ENCODE results near the gene SHANK2. TPM values are rescaled to one million over a fixed set of nuclear protein-coding genes. Genes with fewer than 3 reads are reported as not detected.

The SHANK2 gene
- total and polyA plus RNA-seq, 10 of the 15 experiments (the other 5 are each of a cell fraction or from before 2014, with no cell fraction given): 0.01 to 0.31 (median 0.10) TPM; not detected in 5

DNA sequence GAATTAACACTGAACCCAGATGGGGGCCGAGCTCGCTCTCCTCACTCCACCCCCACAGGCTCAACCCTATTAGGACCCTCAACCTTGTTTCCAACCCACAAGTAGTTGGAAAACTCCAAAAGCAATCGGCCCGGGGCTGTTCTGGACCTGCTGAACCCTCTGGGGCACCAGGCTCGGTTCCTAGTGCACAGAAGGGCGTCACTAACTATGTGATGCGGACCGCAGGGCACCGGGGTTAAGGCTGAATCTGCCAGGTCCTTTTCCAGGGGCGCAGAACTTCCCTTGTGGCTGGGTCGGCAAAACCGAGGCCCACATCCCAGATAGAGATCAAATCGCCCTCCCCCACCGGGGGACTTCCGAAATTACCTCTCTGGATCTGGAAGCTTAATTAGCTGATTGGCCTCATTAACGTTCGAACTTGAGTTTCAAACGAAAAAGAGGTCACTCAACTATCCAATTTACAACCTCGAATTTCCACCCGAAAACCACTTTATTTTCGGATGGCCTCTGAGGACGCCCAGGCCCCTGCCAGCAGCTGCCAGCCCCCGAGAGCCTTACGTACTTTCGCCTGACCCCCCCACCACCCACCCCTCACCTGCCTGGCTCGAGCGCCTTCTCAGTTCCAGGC, 1.7 kb downstream of the SHANK2 start:
- WGBS (ENCODE audit: insufficient coverage, insufficient replicate concordance, low lambda C conversion rate, missing lambda C conversion rate): 10% methylated on average over 26 of the region's 27 CpGs
- no peak for ATAC-seq
- no peak for FAIRE-seq
- in situ Hi-C loops (cut with MboI): no loop called here
- H3K36me3 ChIP-seq (ENCODE audit: control insufficient read depth in 2 of 2, insufficient read depth in 2 of 2, low read length in 1 of 2): no peaks in the 10 kb centered on the region
- peaks cover 4 to 7% of the 10 kb centered on the region in 2 experiments for H3K27me3 ChIP-seq (replicated peaks in 1 of 2; ENCODE audit: control insufficient read depth in 2 of 2, insufficient read depth in 2 of 2, low read length in 1 of 2)
- H3K4me1 ChIP-seq (ENCODE audit: control insufficient read depth, insufficient read depth, low read length): no peaks in the 10 kb centered on the region
- TF ChIP-seq RUNX3 (IDR thresholded peaks at IDR 0.05; ENCODE audit: low read length): no peak
- H4K20me1 ChIP-seq (ENCODE audit: control insufficient read depth, insufficient read depth): no peaks in the 10 kb centered on the region
- RAD21 ChIA-PET (ENCODE audit: unreplicated experiment): no interaction called here
- SMC1A ChIA-PET (ENCODE audit: uncharacterized antibody, unreplicated experiment): no interaction called here
- H3K9me3 ChIP-seq (replicated peaks; ENCODE audit: control insufficient read depth, insufficient read depth, low read length): no peaks in the 10 kb centered on the region
- DNase-seq (ENCODE audit: low read depth, low spot score): no peak
- POLR2A ChIA-PET: no interaction called here
- no peak overlapping the region for H3K4me3 ChIP-seq
- H3K27ac ChIP-seq (ENCODE audit: control insufficient read depth, insufficient read depth): no peak overlapping the region
- H3K9ac ChIP-seq (ENCODE audit: control insufficient read depth, insufficient read depth, low read length): no peak overlapping the region
- intact Hi-C loops (cut with micrococcal nuclease; ENCODE audit: unreplicated experiment): no loop called here
- CTCF ChIA-PET: no interaction called here
- no TSS peak for BruUV-seq (replicated peaks)
- H3K4me2 ChIP-seq (ENCODE audit: control insufficient read depth, insufficient read depth): no peak overlapping the region
- H3K79me2 ChIP-seq (ENCODE audit: control insufficient read depth, insufficient read depth, low read length): no peaks in the 10 kb centered on the region
- H2AFZ ChIP-seq (ENCODE audit: control insufficient read depth, low read depth, low read length): no peak overlapping the region

DNA sequence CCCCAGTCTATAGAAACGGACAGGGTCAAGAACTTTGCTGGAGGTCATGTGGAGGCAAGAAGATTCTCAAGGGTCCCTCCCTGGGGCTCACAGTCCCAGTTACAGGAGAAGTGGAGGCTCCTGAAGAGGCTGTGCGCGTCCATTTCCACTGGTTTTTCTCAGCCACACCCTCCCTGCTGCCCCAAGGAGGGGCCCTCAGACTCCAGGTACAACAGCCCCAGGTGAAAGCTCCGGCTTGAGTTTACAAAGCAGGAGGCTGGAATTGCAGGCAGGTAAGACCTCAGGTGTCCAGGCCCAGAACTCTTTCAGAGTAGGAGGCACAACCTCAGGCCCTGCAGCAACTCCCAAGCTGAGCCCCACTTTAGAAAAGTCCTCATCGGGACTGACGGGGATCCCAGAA, 3.1 kb downstream of the SHANK2 start:
- Histone ChIP-seq H3K4me2 (ENCODE audit: control insufficient read depth, insufficient read depth) (no peak overlapping the region), H3K36me3 (ENCODE audit: control insufficient read depth in 2 of 2, insufficient read depth in 2 of 2, low read length in 1 of 2) (no peaks in the 10 kb centered on the region), H3K79me2 (ENCODE audit: control insufficient read depth, insufficient read depth, low read length) (no peaks in the 10 kb centered on the region), H3K27me3 (replicated peaks in 1 of 2; ENCODE audit: control insufficient read depth in 2 of 2, insufficient read depth in 2 of 2, low read length in 1 of 2) (peaks cover 4 to 7% of the 10 kb centered on the region in 2 experiments), H3K9ac (ENCODE audit: control insufficient read depth, insufficient read depth, low read length) (no peak overlapping the region), H3K27ac (ENCODE audit: control insufficient read depth, insufficient read depth) (no peak overlapping the region), H3K4me1 (ENCODE audit: control insufficient read depth, insufficient read depth, low read length) (no peaks in the 10 kb centered on the region), H2AFZ (ENCODE audit: control insufficient read depth, low read depth, low read length) (no peak overlapping the region), H3K4me3 (no peak overlapping the region), H4K20me1 (ENCODE audit: control insufficient read depth, insufficient read depth) (no peaks in the 10 kb centered on the region), H3K9me3 (replicated peaks; ENCODE audit: control insufficient read depth, insufficient read depth, low read length) (no peaks in the 10 kb centered on the region)
- ChIA-PET CTCF (no interaction called here), RAD21 (ENCODE audit: unreplicated experiment) (no interaction called here), SMC1A (ENCODE audit: uncharacterized antibody, unreplicated experiment) (no interaction called here), POLR2A (no interaction called here)
- DNase-seq (ENCODE audit: low read depth, low spot score) (no peak), ATAC-seq (no peak), FAIRE-seq (no peak)
- in situ Hi-C loops (cut with MboI) (no loop called here), intact Hi-C loops (cut with micrococcal nuclease; ENCODE audit: unreplicated experiment) (no loop called here)
- 42% methylated on average over 6 of the region's 6 CpGs for WGBS (ENCODE audit: insufficient coverage, insufficient replicate concordance, low lambda C conversion rate, missing lambda C conversion rate)
- no TSS peak for BruUV-seq (replicated peaks)
- TF ChIP-seq MTA3 (IDR thresholded peaks at IDR 0.05; ENCODE audit: borderline replicate concordance, low read length) (no peak), NBN (IDR thresholded peaks at IDR 0.05) (no peak)
- TF ChIP-seq, protein P1, sequence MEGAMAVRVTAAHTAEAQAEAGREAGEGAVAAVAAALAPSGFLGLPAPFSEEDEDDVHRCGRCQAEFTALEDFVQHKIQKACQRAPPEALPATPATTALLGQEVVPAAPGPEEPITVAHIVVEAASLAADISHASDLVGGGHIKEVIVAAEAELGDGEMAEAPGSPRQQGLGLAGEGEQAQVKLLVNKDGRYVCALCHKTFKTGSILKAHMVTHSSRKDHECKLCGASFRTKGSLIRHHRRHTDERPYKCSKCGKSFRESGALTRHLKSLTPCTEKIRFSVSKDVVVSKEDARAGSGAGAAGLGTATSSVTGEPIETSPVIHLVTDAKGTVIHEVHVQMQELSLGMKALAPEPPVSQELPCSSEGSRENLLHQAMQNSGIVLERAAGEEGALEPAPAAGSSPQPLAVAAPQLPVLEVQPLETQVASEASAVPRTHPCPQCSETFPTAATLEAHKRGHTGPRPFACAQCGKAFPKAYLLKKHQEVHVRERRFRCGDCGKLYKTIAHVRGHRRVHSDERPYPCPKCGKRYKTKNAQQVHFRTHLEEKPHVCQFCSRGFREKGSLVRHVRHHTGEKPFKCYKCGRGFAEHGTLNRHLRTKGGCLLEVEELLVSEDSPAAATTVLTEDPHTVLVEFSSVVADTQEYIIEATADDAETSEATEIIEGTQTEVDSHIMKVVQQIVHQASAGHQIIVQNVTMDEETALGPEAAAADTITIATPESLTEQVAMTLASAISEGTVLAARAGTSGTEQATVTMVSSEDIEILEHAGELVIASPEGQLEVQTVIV (IDR thresholded peaks at IDR 0.05; ENCODE audit: borderline replicate concordance, partially characterized antibody): no peak
- TF ChIP-seq, protein P2, sequence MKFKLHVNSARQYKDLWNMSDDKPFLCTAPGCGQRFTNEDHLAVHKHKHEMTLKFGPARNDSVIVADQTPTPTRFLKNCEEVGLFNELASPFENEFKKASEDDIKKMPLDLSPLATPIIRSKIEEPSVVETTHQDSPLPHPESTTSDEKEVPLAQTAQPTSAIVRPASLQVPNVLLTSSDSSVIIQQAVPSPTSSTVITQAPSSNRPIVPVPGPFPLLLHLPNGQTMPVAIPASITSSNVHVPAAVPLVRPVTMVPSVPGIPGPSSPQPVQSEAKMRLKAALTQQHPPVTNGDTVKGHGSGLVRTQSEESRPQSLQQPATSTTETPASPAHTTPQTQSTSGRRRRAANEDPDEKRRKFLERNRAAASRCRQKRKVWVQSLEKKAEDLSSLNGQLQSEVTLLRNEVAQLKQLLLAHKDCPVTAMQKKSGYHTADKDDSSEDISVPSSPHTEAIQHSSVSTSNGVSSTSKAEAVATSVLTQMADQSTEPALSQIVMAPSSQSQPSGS (IDR thresholded peaks at IDR 0.05; ENCODE audit: low read length): no peak

All from GM12878 (cell line).